ENCODE data around the gene ETV6. TPM values are rescaled to one million over a fixed set of nuclear protein-coding genes. Genes with fewer than 3 reads are reported as not detected.

The ETV6 gene
- total RNA-seq, 1 donor from 2014 or later: 25.3 TPM

DNA sequence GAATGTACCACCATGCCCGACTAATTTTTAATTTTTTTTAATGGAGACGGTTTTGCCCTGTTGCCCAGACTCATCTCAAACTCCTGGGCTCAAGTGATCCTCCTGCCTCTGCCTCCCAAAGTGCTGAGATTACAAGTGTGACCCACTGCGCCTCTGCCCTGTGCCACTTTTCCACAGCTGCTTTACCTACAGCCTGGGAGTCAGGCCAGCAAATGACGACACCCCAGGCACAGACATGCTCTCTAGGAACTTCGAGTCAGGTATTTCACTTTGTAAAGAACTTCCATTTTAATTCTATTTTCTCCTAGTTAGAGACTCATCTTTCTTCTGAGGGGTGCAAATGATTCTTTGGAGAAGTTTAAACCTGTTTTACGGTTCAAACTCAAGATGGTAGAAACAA lies 89.0 kb downstream of the ETV6 start:
- no peak for DNase-seq (ENCODE audit: low spot score)

DNA sequence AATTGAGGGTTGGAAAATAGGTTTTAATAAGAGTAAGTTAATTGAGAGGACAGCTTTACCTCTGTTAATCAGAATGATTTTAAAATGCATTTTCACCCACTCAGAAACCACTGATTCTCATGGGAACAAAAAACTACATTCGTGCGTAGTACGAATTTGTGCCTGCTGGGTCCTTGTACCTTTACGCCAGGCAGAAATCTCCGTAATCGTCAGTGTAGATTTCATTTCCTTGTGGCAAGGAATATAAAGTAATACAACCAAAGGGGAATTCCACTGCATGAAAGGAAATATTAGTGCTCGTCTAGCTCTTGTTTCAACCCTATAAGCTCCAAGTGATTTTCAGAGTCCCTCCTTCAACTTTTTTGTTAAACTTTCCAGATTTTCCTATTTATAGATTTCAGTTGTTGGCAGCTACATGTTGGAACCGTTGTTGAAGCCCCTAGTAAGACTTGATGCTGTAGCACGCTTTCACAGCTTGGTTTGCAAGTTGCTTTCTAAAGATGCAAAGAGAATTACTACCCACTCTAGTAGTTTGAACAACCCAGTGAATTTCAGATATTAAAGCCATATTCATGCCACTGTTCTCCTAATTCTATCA lies 90.6 kb downstream of the ETV6 start:
- DNase-seq (ENCODE audit: low spot score): no peak

DNA sequence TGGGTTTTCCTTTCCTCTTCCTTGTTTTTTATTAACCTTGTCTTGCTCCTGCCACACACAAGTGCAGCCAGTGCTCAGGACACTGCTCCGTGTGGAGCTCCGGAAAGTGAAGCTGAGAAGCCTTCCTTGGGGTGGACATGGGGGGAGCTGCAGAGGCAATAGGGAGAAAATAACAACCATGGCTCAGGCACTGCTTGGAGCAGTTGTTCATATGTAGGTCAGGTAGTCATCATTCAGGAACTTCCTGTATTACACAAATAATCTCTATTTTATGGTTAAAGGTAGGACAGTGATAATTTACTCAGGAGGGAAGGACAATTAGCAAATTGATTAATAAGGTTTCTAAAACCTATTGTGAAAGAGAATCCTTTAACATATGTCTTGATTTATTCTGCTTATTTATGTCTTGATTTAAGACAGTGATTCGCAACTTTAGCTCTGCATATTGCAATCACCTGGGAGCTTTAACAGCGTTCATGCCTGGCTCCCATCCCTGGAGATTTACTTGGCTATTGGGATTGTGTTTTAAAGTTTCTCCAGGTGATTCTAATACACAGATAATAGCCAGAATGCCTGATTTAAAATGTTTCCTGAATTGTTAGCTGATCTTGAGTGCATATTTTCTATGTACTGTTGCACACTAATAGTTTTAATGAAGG lies 92.1 kb downstream of the ETV6 start:
- DNase-seq (ENCODE audit: low spot score): no peak

DNA sequence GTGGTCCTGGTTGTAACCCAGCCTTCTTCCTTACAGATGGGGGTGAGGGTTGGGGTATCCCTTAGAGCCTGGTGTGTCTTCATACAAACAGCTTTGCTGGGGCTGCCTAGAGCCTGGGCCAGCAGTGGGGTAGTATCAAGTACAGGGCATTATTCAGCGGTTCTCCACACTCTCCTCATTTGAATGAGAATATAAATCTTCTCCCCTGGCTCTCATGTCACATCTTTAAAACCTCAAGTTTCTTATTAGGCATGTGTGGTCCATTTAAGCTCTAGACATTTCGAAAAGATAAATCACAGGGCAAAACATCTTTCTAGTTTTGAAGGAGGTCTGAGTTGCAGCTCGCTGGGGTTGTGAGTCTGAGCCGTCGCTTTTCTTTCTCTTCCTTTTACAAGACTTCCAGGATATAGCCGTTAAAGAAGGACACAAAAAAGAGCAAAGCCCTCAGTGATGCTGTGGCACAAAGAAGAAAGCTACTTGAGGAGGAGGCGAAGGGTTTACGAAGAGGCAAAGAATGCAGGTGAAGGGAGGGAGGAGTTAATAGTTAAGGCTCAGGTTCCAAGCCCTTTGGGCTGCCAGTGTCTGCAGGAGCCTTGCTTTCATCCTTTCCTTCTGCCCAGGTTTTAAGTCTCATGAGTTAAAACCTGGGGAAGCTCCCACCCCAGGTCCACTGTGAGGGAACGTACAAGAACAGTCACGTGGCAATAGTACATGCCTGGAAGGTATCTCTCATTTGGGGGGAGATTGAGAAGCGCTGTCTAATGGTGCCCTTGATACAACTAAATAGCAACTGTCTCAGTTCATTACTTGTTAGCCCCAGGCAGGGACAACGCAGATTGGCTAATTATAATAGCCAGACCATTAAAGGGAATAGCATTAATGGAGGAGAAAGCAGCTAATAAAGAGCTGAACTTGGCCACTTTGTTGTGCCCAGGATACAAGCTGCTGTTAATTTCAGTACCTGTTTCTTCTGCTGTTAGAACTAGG lies 94.2 kb downstream of the ETV6 start:
- no peak for DNase-seq (ENCODE audit: low spot score)

DNA sequence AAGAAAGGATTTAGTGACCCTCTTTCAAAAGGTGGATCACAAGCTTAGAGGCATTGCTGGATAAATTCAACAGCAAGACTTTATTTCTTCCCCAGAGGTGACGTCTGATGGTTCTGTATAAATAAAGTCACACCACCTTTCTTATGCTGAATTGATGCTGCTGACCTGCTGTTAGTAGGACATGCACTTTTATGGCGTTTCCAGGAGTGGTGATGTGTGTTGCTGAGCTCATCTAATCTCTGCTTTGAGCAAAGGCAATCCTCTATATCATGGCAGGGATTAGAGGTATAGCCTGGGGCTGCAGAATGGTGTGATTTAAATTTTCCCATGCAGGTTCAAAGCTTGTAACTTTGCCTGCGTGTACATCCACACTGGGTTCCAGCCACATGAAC lies 94.9 kb downstream of the ETV6 start:
- DNase-seq (ENCODE audit: low spot score): peak; percentile 54

DNA sequence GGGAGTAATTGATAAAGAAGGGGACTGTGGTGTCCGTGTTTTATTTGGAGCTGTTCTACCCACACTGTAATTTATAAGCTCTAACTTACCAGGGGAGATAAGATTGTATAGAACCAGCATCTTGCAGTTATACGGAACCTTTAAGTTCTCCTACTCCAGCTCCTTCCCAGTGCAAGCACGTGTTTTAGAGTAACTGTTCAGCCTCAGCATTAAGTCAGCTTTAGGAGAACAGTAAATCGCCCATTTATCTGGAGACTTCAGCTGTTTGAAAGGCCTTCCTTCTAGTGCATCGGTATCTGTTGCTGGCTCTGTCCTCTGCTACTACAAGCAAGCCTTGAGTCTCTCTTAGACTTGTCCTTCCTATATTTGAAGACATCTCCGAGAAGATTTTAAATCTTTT lies 95.6 kb downstream of the ETV6 start:
- peak; percentile 76 for DNase-seq (ENCODE audit: low spot score)

DNA sequence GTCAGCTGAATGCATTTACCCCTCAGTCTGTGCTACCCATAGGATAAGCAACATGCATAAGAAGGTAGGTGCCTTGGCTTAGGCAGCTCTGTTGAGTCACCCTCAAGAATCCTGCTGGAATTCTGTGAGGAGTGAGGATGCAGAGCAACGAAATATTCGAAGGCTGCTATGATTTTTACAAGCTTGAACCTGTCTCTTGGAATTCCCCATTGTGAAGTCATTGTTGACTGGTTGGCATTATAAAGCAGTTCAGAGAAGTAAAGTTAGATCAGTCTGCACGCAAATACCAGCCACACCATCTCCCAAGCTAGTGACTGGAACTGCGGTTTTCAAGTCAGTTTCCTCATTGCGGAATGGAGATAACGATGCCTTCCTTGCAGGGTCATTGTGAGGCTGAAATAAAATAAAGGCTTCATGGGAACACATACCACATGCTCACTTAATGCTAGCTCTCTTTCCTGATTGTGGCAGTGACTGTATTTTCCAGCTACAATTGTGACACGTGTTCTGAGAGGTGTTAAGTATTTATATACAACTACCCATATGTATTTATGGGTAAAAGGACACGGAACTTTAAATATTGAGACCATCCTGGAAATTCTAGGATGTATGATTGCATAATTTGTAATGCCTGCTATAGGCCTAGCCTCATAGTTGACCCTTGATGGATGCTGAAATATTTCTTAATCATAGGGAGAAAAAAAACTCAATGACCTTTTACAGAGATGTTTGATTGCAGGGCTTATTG lies 96.7 kb downstream of the ETV6 start:
- no peak for DNase-seq (ENCODE audit: low spot score)

DNA sequence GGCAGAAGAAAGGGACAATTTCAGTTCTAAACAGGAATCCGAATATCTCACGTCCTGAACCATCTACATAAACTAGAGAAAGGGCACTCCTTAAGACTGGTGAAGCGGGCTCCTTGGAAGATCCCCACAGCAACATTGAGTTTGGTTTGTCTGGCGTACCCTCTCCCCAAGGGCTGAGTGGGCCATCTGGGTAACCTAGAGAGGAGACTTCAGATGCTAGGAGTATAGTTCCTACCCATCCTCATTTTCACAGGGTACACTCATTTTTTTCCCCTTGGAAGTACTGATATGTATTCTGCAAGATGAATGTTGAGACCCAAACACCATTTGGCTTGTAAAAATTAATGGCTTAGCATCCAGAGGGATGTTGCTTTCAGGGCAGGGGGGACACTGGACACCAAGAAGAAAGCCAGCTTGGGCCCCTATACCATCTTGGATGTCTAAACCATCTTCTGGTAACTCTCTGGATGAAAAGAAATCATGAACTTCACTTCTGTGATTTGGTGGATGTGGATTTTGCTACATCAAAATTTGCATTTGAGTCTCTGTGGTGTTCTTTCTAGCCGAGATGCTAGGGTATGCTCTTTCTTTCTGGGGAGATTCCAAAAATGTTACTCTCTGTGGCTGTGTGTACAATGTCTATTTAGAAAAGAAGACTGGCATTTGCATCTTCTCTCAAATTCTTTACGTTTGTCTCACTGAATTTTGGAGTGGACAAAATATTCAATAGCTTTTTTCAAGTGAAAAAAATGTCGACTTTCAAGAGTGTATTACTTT lies 97.7 kb downstream of the ETV6 start:
- DNase-seq (ENCODE audit: low spot score): no peak

DNA sequence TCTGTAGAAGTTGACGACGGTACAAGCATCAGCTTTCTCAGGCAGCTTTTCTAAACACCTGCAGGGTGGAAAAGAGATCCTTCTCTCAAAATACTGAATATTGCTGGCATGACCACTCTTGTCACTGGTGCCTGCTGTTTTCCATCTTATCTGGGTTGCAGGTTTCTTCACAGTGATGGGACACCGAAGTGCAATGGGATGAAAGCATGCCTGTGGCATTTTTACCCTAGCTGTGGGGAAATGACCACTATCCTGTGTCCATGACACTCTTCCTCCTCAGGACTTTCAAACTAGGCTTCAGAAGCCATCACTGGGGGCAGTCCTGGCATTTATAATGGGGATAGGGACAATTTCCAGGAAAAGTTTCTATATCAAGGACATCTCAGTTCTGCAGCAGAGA lies 98.5 kb downstream of the ETV6 start:
- no peak for DNase-seq (ENCODE audit: low spot score)

DNA sequence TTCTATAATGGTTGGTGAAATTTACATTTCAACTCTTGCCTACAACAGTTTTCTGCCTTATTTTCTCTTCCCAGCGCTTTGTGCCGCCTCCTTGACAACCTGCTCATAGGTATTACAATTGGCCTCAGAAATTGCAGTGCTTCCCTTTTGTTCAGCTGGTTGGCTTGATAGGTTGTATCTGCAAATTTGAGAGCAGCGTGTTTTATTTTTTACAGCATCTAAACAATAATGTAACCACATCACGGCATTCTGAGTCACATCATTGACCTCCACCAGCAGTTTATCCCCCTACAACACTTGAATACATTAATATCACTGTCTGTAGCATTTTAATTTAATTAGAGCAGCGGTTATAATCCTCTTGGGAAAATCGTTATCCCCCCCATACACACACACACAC lies 99.4 kb downstream of the ETV6 start:
- DNase-seq (ENCODE audit: low spot score): no peak

DNA sequence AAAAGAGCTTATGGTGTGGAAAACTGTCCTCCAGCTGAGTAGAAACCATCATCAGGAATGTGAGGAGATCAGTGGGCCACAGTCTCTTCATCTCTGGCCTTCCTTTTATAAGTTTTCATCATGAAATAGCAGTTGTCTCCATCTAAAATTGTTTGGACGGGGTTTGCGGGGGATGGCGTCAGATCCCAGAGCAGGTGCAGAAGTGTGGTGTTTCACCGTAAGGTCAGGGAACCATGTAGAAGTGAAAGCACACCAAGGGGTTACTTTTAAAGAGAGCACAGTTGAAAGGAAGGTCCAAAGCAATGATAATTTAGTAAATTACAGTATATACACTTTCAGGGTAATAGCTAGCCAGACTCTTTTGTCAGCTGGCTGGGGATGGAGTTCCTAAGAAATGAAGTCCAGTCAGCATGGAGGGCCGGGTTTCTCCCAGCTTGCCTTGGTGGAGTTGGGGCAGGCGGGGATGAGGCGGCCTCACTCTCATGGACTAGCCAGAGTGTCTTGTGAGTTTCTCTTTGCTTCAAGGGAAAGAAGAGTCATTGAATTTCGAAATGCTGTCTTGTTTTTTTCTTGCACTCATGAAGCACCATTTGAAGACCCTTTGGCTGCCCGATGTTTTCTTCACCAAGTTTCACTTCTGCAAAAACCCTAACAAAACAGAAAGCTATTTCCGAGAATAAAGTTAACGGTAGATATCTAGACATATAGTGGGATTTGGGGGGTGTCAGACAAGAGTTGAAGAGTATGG lies 100.6 kb downstream of the ETV6 start:
- no peak for DNase-seq (ENCODE audit: low spot score)

DNA sequence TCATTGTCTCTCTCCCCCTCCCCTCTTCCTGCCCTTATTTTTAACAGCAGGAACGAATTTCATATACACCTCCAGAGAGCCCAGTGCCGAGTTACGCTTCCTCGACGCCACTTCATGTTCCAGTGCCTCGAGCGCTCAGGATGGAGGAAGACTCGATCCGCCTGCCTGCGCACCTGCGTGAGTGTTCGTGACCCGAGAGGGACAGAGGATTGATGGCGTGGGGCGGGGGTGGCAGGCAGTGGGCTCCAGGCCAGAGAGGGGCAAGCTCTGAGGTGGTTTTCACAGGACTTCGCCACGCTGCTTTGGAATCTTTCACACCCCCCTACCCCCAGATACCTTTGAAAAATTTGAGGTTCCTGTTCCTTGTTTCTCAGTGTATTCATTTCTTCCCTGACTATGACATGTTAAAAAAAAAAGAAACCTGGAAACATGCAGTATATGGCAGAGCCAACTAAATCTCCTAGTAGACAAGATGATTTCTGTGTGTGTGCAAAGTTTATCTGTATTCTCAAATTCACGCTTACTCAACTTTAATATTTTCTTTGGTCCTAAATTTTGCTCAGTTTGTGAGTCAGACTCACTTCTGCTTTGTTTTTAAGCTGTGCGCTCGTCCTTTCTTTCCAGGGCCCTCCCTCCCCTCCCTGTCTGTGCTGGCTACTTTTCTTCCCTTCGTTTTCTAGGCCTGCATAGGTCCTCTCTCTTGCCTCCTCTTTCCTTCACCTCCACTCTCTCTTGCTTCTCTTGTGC lies 103.1 kb downstream of the ETV6 start:
- no peak for DNase-seq (ENCODE audit: low spot score)

DNA sequence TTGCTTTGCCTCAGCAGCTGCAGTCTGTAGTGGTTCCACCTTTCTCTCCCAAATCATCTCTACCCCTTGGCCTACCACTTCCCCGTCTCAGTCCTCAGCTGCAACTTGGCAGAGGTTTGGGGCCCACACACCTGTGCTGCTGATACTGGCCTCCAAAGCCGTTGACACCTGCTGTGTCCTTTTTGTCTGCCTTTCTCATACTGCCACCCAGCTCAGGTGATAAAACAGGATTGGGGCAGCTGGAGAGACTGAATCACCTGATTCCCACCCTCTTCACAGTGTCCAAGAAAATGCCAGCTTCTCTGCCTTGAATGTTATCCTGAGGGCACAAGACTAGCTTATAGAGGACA lies 103.7 kb downstream of the ETV6 start:
- no peak for DNase-seq (ENCODE audit: low spot score)

DNA sequence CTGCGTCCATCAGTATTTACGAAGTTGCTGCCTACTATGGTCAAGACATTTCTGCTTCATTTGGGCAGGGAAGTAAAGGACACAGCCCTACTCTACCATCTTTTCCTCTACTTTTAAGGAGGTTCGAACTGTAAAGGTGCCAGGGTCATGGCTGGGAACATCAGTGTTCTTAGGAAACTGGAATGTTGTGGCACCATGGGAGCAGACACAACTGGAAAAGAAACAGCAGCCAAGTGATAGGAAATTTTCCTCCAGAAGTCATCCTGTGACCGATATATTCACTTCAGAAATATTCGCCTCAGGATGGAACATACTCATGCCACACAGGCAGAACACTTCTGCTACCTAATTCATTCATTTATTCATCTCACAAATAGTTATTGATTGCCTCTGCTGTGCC lies 104.4 kb downstream of the ETV6 start:
- DNase-seq (ENCODE audit: low spot score): no peak

DNA sequence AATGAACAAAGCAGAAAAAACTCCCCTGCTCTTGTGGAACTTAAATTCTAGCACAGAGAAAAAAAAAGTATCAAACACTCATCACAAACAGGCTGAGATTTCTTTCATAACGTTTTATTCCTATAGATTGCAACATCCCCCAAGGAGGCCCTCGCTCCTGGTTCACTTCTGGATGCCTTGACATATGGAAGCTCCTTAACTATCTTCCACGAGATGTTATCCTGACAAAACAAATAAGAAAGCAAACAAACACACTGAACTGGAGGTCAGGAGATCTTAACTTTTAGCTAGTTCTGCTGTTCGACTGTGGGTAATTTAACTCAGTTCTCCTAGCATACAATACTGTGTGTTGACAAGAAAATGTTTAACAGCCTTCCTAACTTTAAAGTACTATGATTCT lies 104.8 kb downstream of the ETV6 start:
- no peak for DNase-seq (ENCODE audit: low spot score)

DNA sequence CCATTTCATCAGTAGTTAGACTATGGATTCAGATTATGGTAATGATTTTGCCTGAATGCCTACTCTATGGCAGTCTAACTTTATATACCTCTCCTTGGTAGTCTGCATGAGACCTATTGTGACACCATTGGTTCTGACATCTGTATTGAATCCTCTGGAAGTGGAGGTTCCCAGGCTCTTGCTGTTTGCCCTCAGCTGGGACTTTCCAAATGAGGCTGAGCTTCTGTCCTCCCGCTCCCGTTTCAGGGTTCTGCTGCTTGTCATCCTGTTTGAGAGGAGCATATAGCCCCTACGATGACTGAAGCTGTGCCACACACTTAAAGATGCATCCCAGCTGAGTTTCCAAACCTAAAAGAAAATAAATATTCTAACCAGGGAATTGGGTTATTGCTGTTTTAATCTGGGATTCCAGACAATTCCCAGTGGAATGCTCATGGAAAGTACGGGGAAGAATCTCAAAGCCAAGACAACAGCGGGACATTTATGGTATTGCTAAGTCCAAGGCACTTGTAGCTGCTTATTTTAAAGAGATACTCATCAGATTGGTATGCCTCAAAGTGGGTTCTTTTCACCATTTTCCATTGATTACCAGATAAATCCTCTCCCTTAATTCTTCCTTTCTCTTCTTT lies 105.9 kb downstream of the ETV6 start:
- DNase-seq (ENCODE audit: low spot score): no peak

DNA sequence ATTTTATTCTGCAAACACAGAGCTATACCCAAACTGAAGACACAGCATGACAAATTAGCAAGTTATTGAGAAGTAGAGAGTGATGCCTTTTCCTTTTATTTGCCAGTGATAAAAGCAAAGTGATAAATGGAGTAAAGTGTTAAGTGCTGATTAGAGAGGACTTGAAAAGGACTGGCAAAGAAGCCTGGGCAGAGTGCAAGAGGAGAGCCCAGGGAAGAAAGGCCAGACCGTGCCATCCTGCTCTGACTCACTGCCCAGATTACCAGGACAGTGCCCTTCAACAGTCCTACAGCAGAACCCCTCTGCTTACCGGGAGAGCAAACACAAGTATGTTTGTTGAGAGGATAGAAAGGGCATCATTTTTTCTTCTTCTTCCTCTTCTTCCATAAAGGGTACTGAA lies 106.5 kb downstream of the ETV6 start:
- no peak for DNase-seq (ENCODE audit: low spot score)

DNA sequence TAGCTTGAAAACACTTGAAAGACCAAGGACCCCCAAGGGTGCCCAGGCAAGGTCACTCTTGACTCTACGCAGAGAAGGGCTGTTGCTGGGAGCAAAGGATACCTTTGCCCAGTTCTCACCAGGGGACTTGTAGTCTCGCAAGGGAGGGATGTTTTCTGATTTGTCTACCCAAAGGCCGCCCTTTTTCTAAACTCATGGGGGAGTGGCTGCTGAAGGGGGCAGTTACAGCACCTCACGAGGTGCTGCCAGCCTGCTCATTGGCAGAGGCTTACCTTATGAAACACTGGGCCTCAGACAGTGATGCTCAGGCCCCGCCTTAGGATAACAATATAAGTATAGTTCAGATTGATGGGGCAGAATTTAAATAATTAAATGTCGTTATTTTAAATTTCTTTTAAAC lies 107.0 kb downstream of the ETV6 start:
- no peak for DNase-seq (ENCODE audit: low spot score)

DNA sequence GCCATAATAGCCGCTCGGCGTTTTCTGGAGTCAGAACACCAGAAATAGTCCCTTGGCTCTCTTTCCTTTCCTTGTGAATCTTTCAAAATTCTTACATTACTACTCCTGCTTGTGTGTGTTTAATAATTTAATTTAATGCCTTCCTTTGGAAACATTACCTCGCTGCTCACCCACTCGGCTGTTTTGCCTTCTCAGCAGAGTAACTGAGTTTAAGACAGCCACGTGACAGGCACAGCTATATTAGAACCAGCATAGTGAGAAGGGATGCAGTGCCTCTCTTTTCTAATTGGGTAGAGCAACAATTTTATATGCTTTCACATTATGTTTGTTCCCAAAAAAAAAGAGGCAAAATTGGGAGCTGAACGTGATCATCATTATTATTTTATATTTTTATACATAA lies 107.6 kb downstream of the ETV6 start:
- DNase-seq (ENCODE audit: low spot score): no peak

All from umbilical cord (tissue), 2 donors.